ENCODE data around the gene FANCE.

FANCE gene

DNA sequence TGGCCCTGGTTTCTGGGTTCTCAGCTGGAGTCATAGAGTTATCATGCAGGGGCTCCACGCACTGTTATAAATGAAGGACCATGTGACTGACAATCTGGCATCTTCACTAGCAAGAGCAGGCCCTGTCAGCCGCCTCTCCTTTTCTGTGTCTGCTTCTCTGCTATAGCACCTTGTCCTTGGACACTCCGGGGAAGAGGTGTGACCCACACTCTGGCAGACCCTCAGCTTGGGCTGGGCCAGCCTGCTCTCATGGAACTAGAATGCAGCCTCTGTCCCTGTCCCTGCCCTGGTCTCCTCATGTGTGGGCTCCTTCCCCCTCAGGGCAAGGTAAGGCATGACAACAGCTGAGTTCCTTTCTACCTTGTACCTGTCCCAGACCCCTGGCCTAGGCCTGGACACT, 10.9 kb upstream of the FANCE start:
- H3K4me3 ChIP-seq (replicated peaks; ENCODE audit: low read depth, low read length): no peak overlapping the region
- TF ChIP-seq, protein P1, sequence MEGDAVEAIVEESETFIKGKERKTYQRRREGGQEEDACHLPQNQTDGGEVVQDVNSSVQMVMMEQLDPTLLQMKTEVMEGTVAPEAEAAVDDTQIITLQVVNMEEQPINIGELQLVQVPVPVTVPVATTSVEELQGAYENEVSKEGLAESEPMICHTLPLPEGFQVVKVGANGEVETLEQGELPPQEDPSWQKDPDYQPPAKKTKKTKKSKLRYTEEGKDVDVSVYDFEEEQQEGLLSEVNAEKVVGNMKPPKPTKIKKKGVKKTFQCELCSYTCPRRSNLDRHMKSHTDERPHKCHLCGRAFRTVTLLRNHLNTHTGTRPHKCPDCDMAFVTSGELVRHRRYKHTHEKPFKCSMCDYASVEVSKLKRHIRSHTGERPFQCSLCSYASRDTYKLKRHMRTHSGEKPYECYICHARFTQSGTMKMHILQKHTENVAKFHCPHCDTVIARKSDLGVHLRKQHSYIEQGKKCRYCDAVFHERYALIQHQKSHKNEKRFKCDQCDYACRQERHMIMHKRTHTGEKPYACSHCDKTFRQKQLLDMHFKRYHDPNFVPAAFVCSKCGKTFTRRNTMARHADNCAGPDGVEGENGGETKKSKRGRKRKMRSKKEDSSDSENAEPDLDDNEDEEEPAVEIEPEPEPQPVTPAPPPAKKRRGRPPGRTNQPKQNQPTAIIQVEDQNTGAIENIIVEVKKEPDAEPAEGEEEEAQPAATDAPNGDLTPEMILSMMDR (IDR thresholded peaks at IDR 0.05; ENCODE audit: low read depth, low read length, missing control alignments): no peak
- no peak for DNase-seq (ENCODE audit: extremely low read depth, low read depth)

DNA sequence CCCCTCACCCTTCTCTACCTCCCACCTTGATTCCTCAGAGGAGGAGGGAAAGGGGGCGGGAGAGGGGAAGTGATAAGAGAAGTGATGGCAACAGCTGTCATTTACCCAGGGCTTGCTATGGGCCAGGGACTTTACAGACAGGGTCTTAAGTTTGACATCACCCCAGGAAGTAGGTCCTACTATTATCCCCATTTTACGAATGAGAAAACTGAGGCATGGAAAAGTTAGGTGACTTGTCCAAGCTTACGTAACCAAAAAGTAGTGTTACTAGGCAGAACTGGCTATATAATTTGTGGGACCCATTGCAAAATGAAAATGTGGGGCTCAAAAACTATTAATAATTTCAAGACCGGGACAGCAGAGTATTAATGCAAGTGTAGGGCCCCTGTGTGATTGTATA, 10.5 kb upstream of the FANCE start:
- no peak for DNase-seq (ENCODE audit: extremely low read depth, low read depth)
- no peak overlapping the region for H3K4me3 ChIP-seq (replicated peaks; ENCODE audit: low read depth, low read length)
- TF ChIP-seq, protein P1 (IDR thresholded peaks at IDR 0.05; ENCODE audit: low read depth, low read length, missing control alignments): no peak

DNA sequence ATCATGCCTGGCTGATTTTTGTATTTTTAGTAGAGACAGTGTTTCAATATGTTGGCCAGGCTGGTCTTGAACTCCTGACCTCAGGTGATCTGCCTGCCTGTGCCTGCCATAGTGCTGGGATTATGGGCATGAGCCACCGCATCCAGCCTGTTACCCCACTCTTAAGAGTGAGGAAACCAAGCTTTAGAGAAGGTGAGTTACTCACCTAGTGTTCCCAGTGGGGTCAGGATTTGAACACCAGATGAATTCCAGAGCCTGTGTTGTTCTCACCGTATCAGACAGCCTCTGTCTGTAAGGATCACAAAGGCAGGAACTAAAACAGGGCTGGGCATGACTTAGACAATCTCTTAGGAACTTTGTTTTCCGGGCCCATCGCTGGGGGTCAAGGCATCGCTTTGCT, 9.4 kb upstream of the FANCE start:
- TF ChIP-seq, protein P1 (IDR thresholded peaks at IDR 0.05; ENCODE audit: low read depth, low read length, missing control alignments): no peak
- H3K4me3 ChIP-seq (replicated peaks; ENCODE audit: low read depth, low read length): no peak overlapping the region
- no peak for DNase-seq (ENCODE audit: extremely low read depth, low read depth)

DNA sequence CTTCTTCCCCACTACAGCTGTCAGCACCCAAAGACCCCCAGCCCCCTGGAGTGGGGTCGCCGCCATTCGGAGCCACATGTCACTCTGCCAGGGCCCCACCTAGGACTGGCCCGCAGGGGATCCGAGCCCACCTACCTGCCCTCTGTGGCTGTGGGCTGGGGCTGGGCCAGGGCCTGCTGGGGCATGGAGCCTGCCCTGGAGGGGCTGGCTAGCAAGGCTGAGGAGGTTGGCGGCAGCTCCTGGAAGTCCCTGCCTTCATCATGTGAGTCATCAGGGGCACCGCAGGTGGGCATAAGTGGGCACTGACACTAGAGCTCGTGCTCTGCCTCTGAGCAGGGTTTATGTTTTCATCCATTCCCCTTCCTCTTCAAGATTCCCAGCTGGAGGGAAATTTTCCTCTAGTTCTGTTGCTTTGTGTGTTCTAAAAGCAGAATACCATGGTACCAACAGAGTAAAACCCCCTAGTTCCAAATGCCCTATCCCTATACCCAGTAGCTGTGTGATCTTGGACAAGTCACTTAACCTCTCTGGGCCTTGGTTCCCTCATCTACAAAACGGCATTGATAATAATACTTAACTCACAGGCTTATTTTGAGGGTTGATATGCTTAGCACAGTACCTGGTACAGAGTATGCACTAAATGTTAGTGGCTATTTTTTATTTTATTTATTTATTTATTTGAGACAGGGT, 8.7 kb upstream of the FANCE start:
- TF ChIP-seq, protein P1 (IDR thresholded peaks at IDR 0.05; ENCODE audit: low read depth, low read length, missing control alignments): no peak
- DNase-seq (ENCODE audit: extremely low read depth, low read depth): no peak
- H3K4me3 ChIP-seq (replicated peaks; ENCODE audit: low read depth, low read length): no peak overlapping the region

DNA sequence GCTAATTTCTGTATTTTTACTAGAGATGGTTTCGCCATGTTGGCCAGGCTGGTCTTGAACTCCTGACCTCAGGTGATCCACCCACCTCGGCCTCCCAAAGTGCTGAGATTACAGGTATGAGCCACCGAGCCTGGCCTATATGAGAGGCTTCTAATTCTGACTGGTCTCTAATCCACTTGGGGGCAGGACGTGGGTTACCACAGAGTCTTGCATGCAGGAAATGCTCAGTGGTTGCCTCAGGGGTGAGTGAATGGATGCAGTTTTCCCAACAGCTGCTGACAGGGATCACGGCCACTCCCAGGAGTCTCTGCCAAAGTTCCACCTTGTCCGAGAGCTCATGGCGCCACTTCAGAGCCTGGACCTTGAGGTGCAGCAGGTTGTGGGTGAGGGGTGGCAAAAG, 6.4 kb upstream of the FANCE start:
- no peak for DNase-seq (ENCODE audit: extremely low read depth, low read depth)
- no peak overlapping the region for H3K4me3 ChIP-seq (replicated peaks; ENCODE audit: low read depth, low read length)
- TF ChIP-seq, protein P1 (IDR thresholded peaks at IDR 0.05; ENCODE audit: low read depth, low read length, missing control alignments): no peak

DNA sequence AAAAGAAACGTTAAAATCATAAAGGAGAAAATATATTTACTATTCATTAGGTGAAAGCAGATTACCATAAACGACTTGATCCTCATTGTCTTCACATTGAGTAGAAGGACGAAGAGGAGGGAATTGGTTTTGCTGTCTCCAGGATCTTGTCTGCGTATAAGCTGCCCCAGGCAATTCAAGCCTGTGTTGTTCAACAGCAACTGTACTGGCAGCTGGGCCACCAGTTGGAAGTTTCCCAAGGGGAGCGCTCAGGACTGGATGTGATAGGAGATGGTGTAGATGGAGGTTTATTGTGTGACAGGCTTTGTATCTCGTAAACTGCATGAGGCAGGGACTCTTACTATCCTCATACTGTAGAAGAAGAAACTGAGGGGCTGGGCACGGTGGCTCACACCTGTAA, 3.9 kb upstream of the FANCE start:
- no peak overlapping the region for H3K4me3 ChIP-seq (replicated peaks; ENCODE audit: low read depth, low read length)
- TF ChIP-seq, protein P1 (IDR thresholded peaks at IDR 0.05; ENCODE audit: low read depth, low read length, missing control alignments): no peak

More for the DNA sequence above, 3.9 kb upstream of the FANCE start:
- DNase-seq (ENCODE audit: extremely low read depth, low read depth): no peak

Measured in HFF-Myc (cell line).